Hematopoietic multipotent progenitor cell (in vitro differentiated cells): Measurements from ENCODE around the gene LDLRAD4. TPM values are rescaled to one million over a fixed set of nuclear protein-coding genes. Genes with fewer than 3 reads are reported as not detected.

Source experiments
- DNase-seq, 3 donors: peaks; one replicate each; pipeline ENCODE4 v3.0.0-alpha.2; 2011 to 2015; ENCODE audit warnings: low read depth in 2 of 3, low spot score in 2 of 3
- total RNA-seq: library from RNA; depleted of rRNA; stranded (reverse); fragments of >200 nt; gene quantifications from one replicate; pipeline ENCODE4 v1.2.3, GENCODE V29; 2012

Gene LDLRAD4
- total RNA-seq, 1 donor = 63.3 TPM

DNA sequence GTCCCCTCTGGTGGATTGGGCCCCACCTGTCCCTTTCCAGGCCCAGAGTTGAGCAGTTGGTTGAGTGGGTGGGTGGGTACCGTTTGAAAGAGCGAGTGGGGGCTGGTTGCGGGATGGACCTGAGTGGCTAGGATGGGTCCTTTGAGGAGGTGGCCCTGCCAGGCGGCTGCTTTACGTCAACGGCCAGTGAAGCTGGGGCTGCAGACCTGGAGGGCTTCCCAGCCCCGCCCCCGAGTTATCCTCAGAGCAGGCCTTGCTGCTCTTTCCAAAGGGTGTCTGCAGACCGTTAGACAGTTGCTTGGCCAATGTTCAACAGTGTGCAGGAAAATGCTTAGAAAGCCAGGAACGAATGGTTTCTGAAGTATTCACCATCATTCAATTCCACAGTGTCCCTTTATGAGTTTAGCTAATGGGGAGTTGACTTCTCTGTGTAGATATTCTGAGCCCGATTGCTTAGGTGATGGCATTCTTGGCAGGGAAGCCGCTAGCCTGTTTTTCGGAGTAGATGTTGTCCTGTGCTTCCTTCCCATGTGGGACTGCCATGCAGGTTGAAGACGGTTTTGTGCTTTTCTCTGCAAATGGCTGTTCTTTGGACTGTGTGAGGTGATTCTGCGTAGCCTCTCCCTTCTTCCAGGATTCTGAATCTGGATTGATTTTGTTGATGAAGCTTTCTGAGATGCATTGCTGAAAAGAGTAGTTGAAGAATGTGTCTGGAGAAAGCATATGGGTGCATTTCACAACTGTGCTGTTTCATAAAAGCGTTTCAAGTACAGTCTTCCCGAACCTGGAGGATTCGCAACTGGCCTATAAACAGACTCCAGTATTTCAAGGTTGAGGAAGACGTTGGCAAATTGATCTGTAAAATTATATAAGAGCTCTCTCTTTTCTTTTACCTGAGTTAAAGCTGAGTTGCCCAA lies 45.8 kb downstream of the LDLRAD4 start:
- DNase-seq = no peak

DNA sequence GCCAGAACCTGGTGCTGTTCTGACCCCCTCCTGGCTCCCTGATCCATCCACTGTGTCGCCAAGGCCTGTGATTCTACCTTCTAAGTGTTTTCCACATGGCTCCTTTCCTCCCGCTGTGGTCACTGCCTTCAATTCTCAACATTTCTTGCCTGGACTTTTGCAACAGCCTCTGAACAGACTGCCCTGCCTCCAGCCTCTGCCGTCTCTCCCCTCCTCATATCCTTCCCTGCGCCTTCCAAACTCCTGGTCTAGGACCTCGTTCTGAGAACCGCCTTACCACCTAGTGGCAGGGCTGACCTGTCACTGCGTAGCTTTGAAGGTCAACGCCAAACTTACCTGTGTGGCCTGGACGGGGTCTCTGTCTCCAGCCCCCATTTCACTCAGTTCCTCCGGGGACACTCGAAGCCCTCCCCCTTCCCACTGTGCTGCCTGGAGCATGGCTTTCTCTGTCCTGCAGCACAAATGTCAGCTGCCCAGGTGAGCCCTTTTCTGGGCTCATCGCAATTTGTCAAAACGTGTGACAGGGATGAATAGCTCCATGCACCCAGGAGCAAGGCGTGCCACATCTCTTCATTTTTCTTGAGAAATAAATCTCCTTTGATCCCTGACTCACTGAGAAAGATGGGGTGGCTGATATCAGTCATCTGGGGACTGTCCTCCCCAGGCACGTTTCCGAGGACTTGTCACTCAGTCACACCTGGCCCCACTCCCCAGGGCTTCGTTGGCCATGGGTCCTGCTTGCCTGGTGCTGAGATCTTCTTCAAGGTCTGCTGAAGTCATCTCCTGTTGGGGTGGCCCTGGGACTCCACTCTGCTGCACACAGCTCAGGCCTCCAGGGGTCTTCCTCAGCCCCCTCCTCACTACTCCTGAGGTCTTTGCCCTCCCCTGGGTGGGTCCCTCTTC lies 46.7 kb downstream of the LDLRAD4 start:
- no peak for DNase-seq

- DNase-seq = no peak
Measured at GRCh38 chr18:13265911-13266217, 47.3 kb downstream of the LDLRAD4 start.

DNA sequence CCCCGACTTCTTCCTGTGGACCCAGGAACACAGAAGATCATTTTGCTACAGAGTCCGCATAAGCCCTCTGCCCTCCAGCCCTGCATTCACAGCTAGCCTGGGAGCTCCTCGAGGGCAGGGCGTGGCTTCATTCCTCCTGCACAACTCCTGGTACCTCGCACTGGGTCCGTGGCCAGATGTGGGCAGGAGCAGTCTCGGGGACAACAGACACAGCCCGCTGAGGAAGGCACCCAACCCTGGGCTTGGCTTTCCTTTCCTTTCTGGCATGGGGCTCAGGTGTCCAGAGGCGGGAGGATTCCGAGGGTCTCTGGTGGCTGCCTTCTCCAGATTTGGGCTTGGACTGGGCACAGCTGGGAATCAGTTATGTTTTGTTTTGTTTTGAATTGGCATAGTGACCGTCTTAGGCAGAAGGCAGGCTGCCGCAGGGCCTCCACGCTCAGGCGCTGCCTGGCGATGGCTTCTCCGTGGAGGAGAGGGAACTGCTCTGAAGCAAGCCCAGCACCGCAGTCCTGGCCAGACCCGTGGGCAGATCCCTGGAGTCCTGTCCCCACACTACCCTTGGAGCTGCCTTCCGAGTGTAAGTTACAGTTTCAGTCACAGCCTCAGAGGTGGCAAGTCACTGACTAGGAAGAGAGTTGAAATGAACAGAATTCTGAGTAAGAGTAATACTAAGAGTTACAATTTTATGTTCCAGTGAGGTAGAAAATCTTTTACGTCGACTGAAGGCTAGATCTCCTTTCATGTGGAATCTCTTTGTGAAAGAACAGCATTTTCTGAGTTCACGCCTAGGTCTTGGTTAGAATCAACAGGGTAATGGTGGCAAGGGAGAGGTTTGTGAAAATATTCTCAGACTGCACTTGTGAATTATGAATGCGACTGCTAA lies 47.9 kb downstream of the LDLRAD4 start:
- no peak for DNase-seq

DNA sequence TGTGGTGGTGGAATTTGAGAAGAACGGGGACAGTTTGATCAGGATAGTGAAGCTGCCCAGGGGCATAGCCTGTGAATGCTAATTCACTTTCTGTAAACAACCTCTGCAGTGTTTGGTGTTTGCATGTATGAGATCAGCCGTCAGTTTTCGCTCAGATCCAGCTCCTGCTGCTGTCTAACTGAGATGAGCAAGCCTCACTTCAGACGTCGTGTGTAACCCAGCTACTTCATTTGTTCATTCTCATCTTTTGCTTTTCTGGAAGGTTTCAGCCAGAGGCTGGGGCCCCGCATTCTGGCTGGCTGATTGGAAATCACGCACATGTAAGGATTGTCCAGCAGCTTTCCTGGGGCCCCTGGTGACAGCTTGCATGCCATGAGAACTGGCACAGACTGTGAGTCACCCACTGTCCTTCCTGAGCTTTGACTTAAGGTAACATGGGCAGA lies 48.9 kb downstream of the LDLRAD4 start:
- no peak for DNase-seq

- DNase-seq = no peak
Measured at GRCh38 chr18:13268158-13269012, 49.8 kb downstream of the LDLRAD4 start.

DNA sequence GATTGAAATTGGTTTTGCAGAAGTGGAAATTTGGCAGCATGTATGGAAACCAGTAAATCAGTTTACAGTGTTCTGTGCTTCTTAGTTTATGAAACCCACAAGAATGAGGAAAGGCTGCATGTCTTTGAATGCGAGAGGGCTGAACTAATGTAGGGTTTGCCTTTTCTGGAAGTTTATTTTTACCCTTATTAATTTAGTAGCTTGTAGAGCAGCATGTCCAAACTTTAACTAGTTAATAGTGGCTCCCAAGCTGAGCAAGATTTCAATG lies 50.4 kb downstream of the LDLRAD4 start:
- peak in 1 of 3 donors; percentile 67 for DNase-seq

DNA sequence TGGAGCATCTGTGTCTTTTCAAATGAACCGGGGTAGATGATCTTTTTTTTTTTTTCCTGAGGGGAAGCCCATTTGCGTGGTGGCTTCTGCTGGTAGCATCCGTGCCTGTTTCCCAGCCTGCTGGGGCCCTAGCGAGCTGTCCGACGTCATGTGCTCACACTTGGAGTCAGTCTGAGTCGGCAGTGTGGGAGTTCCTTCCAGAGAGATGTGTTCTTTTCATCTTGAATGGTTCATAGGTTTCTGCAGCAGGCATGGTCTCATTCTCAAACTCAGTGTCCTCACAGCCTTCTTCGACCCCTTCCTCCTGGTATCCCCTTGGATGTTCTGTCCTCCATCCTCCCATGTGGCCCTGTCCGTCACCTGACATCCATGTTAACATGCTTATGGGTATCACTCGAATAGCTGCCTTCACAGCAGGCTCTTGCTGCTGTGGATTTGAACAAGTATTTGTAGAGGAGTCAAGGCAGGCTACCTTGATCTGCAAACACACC lies 51.0 kb downstream of the LDLRAD4 start:
- no peak for DNase-seq

- DNase-seq = no peak
Measured at GRCh38 chr18:13270279-13270855, 51.8 kb downstream of the LDLRAD4 start.

DNA sequence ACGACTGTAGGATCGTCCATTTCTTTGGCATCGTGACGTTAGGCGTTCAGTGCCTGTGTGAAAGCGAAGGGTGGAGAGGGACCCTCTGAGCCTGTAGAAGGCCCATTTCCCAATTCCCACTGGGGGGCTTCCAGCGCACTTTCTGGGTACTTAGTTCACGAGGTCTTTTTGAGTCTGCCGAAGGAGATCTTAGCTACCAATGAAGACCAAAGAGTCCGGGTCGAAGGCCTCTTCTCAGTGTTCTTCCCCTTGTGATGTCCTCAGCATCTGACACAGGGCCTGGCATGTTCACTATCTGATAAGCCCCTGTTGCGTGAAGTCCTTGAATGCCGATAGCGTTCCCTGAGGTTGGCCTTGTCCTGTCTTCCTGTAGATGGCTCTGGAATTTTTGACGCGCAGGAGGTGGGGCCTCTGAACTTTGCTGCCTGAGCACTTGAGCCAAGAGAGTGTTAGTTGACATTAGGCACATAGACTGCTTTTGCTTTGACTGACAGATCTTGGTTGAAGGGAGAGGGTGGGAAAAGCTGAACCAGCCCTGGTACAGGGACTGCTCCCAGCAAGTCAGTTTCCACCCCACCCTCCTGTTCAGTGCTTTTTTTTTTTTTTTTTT lies 52.8 kb downstream of the LDLRAD4 start:
- DNase-seq = no peak

GRCh38 chr18:13272416-13272815 lies 53.9 kb downstream of the LDLRAD4 start:
- DNase-seq = no peak

DNA sequence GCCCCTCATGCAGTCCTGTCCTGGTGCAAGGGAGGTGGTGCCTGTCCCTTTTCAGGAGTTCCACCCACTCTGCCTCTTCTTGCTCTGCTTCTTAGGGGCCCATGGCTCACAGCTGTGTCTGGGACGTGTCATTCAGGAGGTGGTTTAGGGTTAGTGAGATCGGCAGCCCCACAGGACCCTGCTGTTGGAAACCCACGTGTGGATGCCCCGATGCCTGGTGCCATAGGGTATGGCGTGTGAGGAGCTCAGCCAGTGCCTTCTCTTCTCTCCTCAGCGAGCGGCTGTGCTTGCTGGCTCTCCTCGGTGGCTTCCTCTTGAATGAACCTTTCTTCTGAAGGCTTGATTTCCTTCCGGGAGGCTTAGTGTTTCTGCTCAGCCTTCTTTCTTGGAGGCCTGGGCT lies 55.2 kb downstream of the LDLRAD4 start:
- no peak for DNase-seq

DNA sequence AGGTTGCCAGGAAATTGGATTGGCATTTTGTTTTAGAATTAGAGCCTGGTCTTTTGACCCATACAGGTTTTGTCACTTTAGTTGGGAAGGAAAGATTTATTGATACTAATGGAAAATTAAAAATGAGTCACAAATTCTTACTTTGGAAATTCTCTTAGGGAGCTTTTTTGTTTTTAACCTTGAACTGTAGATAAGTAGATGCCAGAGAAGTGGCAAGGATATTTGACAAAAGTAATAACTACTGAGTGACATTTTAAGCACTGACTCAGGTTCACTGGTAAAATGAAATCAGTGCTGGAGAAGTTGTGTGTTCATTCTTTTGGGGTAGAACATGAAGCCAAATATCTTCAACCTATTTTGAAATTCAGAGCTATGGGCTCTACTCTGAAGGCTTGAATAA lies 56.5 kb downstream of the LDLRAD4 start:
- DNase-seq = no peak

- DNase-seq = no peak
Measured at GRCh38 chr18:13276530-13277520, 58.3 kb downstream of the LDLRAD4 start.

DNA sequence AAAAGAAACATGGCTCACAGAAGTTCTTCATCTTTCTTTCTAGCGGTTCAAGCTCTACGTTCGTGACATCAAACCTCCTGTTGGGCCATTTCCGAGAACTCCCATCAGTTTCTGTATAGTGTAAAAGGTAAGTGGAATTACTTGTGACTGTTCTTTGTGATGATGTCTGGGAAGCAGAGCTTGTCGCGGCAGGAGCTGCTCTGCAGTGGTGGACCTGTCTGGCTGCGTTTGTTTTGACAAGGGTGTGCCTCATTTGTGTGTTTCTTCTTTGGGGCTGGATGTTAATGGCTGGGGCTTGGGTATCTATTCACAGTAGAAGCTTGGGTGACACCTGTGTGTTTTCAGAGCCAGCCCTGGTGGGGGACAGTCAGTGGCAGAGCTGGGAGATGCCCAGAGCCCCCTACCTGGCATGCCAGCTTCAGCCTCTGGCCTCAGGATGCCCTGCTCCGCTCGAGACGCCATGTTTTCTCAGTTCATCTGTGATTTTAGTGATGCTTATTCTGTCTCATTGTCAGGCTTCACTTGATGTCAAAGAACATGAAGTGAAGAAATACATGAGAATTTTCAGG lies 59.6 kb downstream of the LDLRAD4 start:
- no peak for DNase-seq

GRCh38 chr18:13279181-13280069 lies 60.9 kb downstream of the LDLRAD4 start:
- no peak for DNase-seq
